HepG2 (cell line): ENCODE data around the gene ZNF19. TPM values are rescaled to one million over a fixed set of nuclear protein-coding genes. Genes with fewer than 3 reads are reported as not detected.
A peak's percentile ranks its signal among the peaks of the same experiment; 100 is the strongest.

Source experiments
- CREBL2 ChIP-seq: sonication (generic); formaldehyde crosslinking; IDR thresholded peaks from 2 replicates; pipeline ENCODE4 v1.8.1; 2023; ENCODE audit warnings: missing genetic modification reagents, mild to moderate bottlenecking, borderline replicate concordance
- DDIT3 ChIP-seq: sonication (generic); formaldehyde crosslinking; IDR thresholded peaks from 2 replicates; pipeline ENCODE4 v1.4.0; 2020; ENCODE audit warnings: mild to moderate bottlenecking, missing genetic modification reagents
- ELK4 ChIP-seq: sonication (generic); formaldehyde crosslinking; IDR thresholded peaks from 2 replicates; pipeline ENCODE4 v1.9.0; 2021; ENCODE audit warnings: missing genetic modification reagents, borderline replicate concordance
- HHEX ChIP-seq: IDR thresholded peaks from 2 replicates; pipeline ENCODE4 v1.6.1; 2016; ENCODE audit warnings: control low read depth
- IKZF5 ChIP-seq: IDR thresholded peaks from 2 replicates; pipeline ENCODE4 v1.6.1; 2018; ENCODE audit warnings: missing genetic modification reagents, mild to moderate bottlenecking, missing compliant biosample characterization
- JUND ChIP-seq: sonication (generic); formaldehyde crosslinking; IDR thresholded peaks from 2 replicates; pipeline ENCODE4 v1.8.0; 2022; ENCODE audit warnings: mild to moderate bottlenecking, missing genetic modification reagents
- KDM1A ChIP-seq: IDR thresholded peaks from 2 replicates; pipeline ENCODE4 v1.6.1; 2016; ENCODE audit warnings: missing compliant biosample characterization
- KDM5A ChIP-seq: fragments of 200-600 bp; sonication (generic); IDR thresholded peaks from 2 replicates; pipeline ENCODE4 v1.7.0; 2018; ENCODE audit warnings: antibody characterized with exemption, mild to moderate bottlenecking, low read length, borderline replicate concordance
- RBFOX2 ChIP-seq: fragments of 200-400 bp; formaldehyde crosslinking; IDR thresholded peaks from 2 replicates; pipeline ENCODE4 v1.6.1; 2017; ENCODE audit warnings: low read depth, mild to moderate bottlenecking, low read length
- REL ChIP-seq: sonication (generic); formaldehyde crosslinking; conservative IDR thresholded peaks from 2 replicates; pipeline ENCODE4 v1.8.0; 2022; ENCODE audit warnings: mild to moderate bottlenecking, missing genetic modification reagents, moderate library complexity
- SKI ChIP-seq: fragments of 450-650 bp; IDR thresholded peaks from one replicate; pipeline ENCODE4 v1.6.1; 2018; ENCODE audit warnings: mild to moderate bottlenecking; ENCODE audit not compliant: partially characterized antibody
- TAF1 ChIP-seq: sonication (generic); formaldehyde crosslinking; IDR thresholded peaks from 2 replicates; pipeline ENCODE4 v1.4.0; 2020; ENCODE audit warnings: missing genetic modification reagents
- THAP7 ChIP-seq: sonication (generic); formaldehyde crosslinking; IDR thresholded peaks from 2 replicates; pipeline ENCODE4 v1.8.1; 2023; ENCODE audit warnings: mild to moderate bottlenecking, missing genetic modification reagents
- TIGD3 ChIP-seq: sonication (generic); formaldehyde crosslinking; IDR thresholded peaks from 2 replicates; pipeline ENCODE4 v1.5.1; 2020; ENCODE audit warnings: mild to moderate bottlenecking, missing genetic modification reagents, borderline replicate concordance
- WIZ ChIP-seq: sonication (generic); formaldehyde crosslinking; IDR thresholded peaks from 2 replicates; pipeline ENCODE4 v1.5.1; 2020; ENCODE audit warnings: mild to moderate bottlenecking, missing genetic modification reagents
- ZBTB20 ChIP-seq: sonication (generic); formaldehyde crosslinking; IDR thresholded peaks from 2 replicates; pipeline ENCODE4 v1.8.1; 2023; ENCODE audit warnings: missing genetic modification reagents, low read depth, mild to moderate bottlenecking, borderline replicate concordance
- ZMYM3 ChIP-seq: sonication (generic); formaldehyde crosslinking; IDR thresholded peaks from 2 replicates; pipeline ENCODE4 v1.5.1; 2020; ENCODE audit warnings: mild to moderate bottlenecking, missing genetic modification reagents
- ZNF292 ChIP-seq: sonication (generic); formaldehyde crosslinking; IDR thresholded peaks from 2 replicates; pipeline ENCODE4 v1.8.1; 2022; ENCODE audit warnings: mild to moderate bottlenecking, low read depth, missing genetic modification reagents, borderline replicate concordance
- ZNF703 ChIP-seq: sonication (generic); formaldehyde crosslinking; IDR thresholded peaks from 2 replicates; pipeline ENCODE4 v1.5.1; 2020; ENCODE audit warnings: missing genetic modification reagents, mild to moderate bottlenecking, moderate library complexity, borderline replicate concordance
- ZNF768 ChIP-seq: sonication (generic); formaldehyde crosslinking; IDR thresholded peaks from 2 replicates; pipeline ENCODE4 v1.4.0; 2020; ENCODE audit warnings: missing genetic modification reagents
- ZSCAN12 ChIP-seq: sonication (generic); formaldehyde crosslinking; IDR thresholded peaks from 2 replicates; pipeline ENCODE4 v1.9.0; 2021; ENCODE audit warnings: mild to moderate bottlenecking, missing genetic modification reagents
- ZSCAN22 ChIP-seq: sonication (generic); formaldehyde crosslinking; IDR thresholded peaks from 2 replicates; pipeline ENCODE4 v1.4.0; 2020; ENCODE audit warnings: mild to moderate bottlenecking, missing genetic modification reagents
- polyA plus RNA-seq, 8 experiments: library from polyadenylated mRNA; depleted of rRNA in 3 of 8; stranded (reverse) in 7 of 8; unstranded in 1 of 8; fragments of >200 nt; fragmentation: Illumina TruSeq in 4 of 8; extraction: Trizol in 4 of 8; gene quantifications; 2 replicates each; pipeline versions ENCODE4 v1.2.1 to v1.2.3, GENCODE V29; 2011 to 2016; ENCODE audit warnings: low read depth in 4 of 8, missing spikeins in 1 of 8, mixed read lengths in 1 of 8; ENCODE audit not compliant: insufficient read depth in 1 of 8
- total RNA-seq, 5 experiments: library from RNA; depleted of rRNA; stranded (reverse); fragments of >200 nt; fragmentation: Illumina TruSeq; extraction: Trizol; gene quantifications; 2 replicates each; pipeline ENCODE4 v1.2.3, GENCODE V29; 2016; ENCODE audit warnings: low read depth in 1 of 5

ZNF19 gene
- total and polyA plus RNA-seq, 2 of the 13 experiments (the other 11 are each of a cell fraction or from before 2014, with no cell fraction given), result 3.2 to 5.8 TPM

- TF ChIP-seq RBFOX2 (peak; percentile 99), ZBTB20 (CRISPR knock-in tag) (peak; percentile 71), TIGD3 (peak; percentile 80; the same call in 1 of the 2 replicates), REL (CRISPR knock-in tag) (no peak; the same call in 1 of the 2 replicates), ZNF768 (CRISPR knock-in tag) (peak; percentile 87), ELK4 (CRISPR knock-in tag) (no peak), JUND (CRISPR knock-in tag) (peak; percentile 49; the same call in 1 of the 2 replicates), WIZ (CRISPR knock-in tag) (peak; percentile 89; the same call in 1 of the 2 replicates), SKI (peak; percentile 56), ZSCAN22 (CRISPR knock-in tag) (no peak), KDM5A (peak; percentile 97), ZNF703 (CRISPR knock-in tag) (peak; percentile 42; the same call in 1 of the 2 replicates), CREBL2 (CRISPR knock-in tag) (peak; percentile 85; the same call in 1 of the 2 replicates), ZMYM3 (CRISPR knock-in tag) (0 out of 2 replicates have a peak, but pooled peaks have one; percentile 30), TAF1 (CRISPR knock-in tag) (peak; percentile 98), HHEX (CRISPR knock-in tag) (no peak), ZNF292 (peak; percentile 93; the same call in 1 of the 2 replicates), THAP7 (CRISPR knock-in tag) (no peak; the same call in 1 of the 2 replicates), ZSCAN12 (CRISPR knock-in tag) (0 out of 2 replicates have a peak, but pooled peaks have one; percentile 49), IKZF5 (CRISPR knock-in tag) (peak; percentile 93), DDIT3 (CRISPR knock-in tag) (no peak; the same call in 1 of the 2 replicates), KDM1A (CRISPR knock-in tag) (no peak)
These were observed 27.2 kb downstream of the ZNF19 start, which contains the start of gene ZNF23 (continued) for GRCh38 chr16:71461686-71462648.
